Cardiac muscle cell (in vitro differentiated cells and primary cell): ENCODE measurements around the gene RNF220. TPM values are rescaled to one million over a fixed set of nuclear protein-coding genes. Genes with fewer than 3 reads are reported as not detected.

ENCODE experiments used
- DNase-seq, 2 donors: peaks; one replicate each; pipeline versions ENCODE4 v3.0.0 to v3.0.0-alpha.2; 2010 to 2017; ENCODE audit warnings: low read depth in 1 of 2, low spot score in 1 of 2
- H3K27ac ChIP-seq: fragments of 200-600 bp; sonication (generic); 2 replicates; pipeline ENCODE4 v1.5.1; 2016
- H3K27me3 ChIP-seq: fragments of 200-600 bp; sonication (generic); 2 replicates; pipeline ENCODE4 v1.6.0; 2016; ENCODE audit warnings: control low read depth
- H3K36me3 ChIP-seq: fragments of 200-600 bp; sonication (generic); 2 replicates; pipeline ENCODE4 v1.5.1; 2016; ENCODE audit warnings: control low read depth
- H3K4me1 ChIP-seq: fragments of 200-600 bp; sonication (generic); 2 replicates; pipeline ENCODE4 v1.8.1; 2017; ENCODE audit warnings: low read depth, mild to moderate bottlenecking, mixed run types
- H3K4me3 ChIP-seq: fragments of 200-600 bp; sonication (generic); 2 replicates; pipeline ENCODE4 v1.5.1; 2016; ENCODE audit warnings: mild to moderate bottlenecking
- H3K9me3 ChIP-seq: fragments of 200-600 bp; sonication (generic); 2 replicates; pipeline ENCODE4 v1.5.1; 2017; ENCODE audit warnings: low read depth, mild to moderate bottlenecking, control low read depth
- CTCF ChIP-seq: IDR thresholded peaks from 2 replicates; pipeline ENCODE4 v1.5.1; 2012; ENCODE audit warnings: low read depth, mild to moderate bottlenecking, low read length
- polyA plus RNA-seq: library from polyadenylated mRNA; unstranded; fragments of >200 nt; fragmentation: Nextera tagmentation; extraction: Ambion mirVana; gene quantifications from 2 replicates; pipeline ENCODE4 v1.2.1, GENCODE V29; 2016
- total RNA-seq: library from RNA; depleted of rRNA; stranded (reverse); fragments of >200 nt; gene quantifications from 2 replicates; pipeline ENCODE4 v1.2.3, GENCODE V29; 2016

Gene RNF220
- total and polyA plus RNA-seq, 2 experiments from 2014 or later: 57.6 to 142 TPM

- H3K4me3 ChIP-seq: no peak overlapping the region
- no peak for DNase-seq
- no peak overlapping the region for H3K27ac ChIP-seq
- H3K4me1 ChIP-seq: peaks cover 8% of the 10 kb centered on the region
- H3K36me3 ChIP-seq: no peaks in the 10 kb centered on the region
- H3K9me3 ChIP-seq: no peaks in the 10 kb centered on the region
- no peak for TF ChIP-seq CTCF
- no peaks in the 10 kb centered on the region for H3K27me3 ChIP-seq
Observed at GRCh38 chr1:44481701-44482100, 76.6 kb downstream of the RNF220 start.

GRCh38 chr1:44483089-44483874 is 78.2 kb downstream of the RNF220 start:
- no peak for DNase-seq
- Histone ChIP-seq H3K36me3 (no peaks in the 10 kb centered on the region), H3K27me3 (no peaks in the 10 kb centered on the region), H3K27ac (no peak overlapping the region), H3K4me1 (peaks cover 8% of the 10 kb centered on the region), H3K4me3 (no peak overlapping the region), H3K9me3 (no peaks in the 10 kb centered on the region)
- no peak for TF ChIP-seq CTCF

DNA sequence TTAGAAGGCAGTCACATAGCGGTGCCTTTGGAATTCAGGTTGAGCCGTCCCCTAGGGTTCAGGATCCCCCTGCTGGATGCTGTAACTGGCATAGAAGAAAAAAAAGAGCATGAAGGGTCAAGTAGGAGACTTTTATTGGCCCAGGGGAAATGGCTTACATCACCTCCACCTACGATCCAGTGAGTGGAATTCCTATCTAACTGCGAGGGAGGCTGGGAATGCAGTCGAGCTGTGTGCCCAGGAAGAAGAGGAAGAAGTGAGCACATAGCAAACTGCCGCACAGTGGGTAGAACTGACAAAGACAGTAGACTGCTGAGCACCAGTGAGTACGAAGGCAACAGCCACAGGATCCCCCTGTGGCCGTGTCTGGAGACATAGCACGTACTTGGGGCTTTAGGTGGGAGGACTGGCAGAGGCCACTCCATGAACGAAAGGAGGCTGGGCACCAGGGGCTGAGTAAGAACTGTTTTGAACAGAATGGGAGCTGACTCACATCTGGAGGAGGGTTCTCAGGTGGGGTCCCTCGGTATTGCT is 79.2 kb downstream of the RNF220 start:
- peaks cover 8% of the 10 kb centered on the region for H3K4me1 ChIP-seq
- DNase-seq: peak in 1 of 2 donors; percentile 76
- H3K36me3 ChIP-seq: no peaks in the 10 kb centered on the region
- no peaks in the 10 kb centered on the region for H3K27me3 ChIP-seq
- no peak for TF ChIP-seq CTCF
- H3K27ac ChIP-seq: no peak overlapping the region
- no peaks in the 10 kb centered on the region for H3K9me3 ChIP-seq
- H3K4me3 ChIP-seq: no peak overlapping the region

GRCh38 chr1:44485229-44485933 is 80.3 kb downstream of the RNF220 start:
- no peaks in the 10 kb centered on the region for H3K36me3 ChIP-seq
- no peak overlapping the region for H3K27ac ChIP-seq
- H3K27me3 ChIP-seq: no peaks in the 10 kb centered on the region
- TF ChIP-seq CTCF: no peak
- peak in 1 of 2 donors; percentile 91 for DNase-seq
- H3K9me3 ChIP-seq: no peaks in the 10 kb centered on the region
- H3K4me3 ChIP-seq: no peak overlapping the region
- H3K4me1 ChIP-seq: peaks cover 8% of the 10 kb centered on the region

- no peak for TF ChIP-seq CTCF
- Histone ChIP-seq H3K27me3 (no peaks in the 10 kb centered on the region), H3K4me1 (peaks cover 8% of the 10 kb centered on the region), H3K9me3 (no peaks in the 10 kb centered on the region), H3K36me3 (no peaks in the 10 kb centered on the region), H3K27ac (no peak overlapping the region), H3K4me3 (no peak overlapping the region)
- no peak for DNase-seq
Observed at GRCh38 chr1:44485934-44486460, 80.9 kb downstream of the RNF220 start.
